Fibroblast of villous mesenchyme (primary cell): ENCODE data around the gene CYSRT1. TPM values are rescaled to one million over a fixed set of nuclear protein-coding genes. Genes with fewer than 3 reads are reported as not detected.

Source experiments
- DNase-seq: peaks from one replicate; pipeline ENCODE4 v3.0.0-alpha.2; 2010; ENCODE audit warnings: low read depth
- H3K4me3 ChIP-seq: 2 replicates; pipeline ENCODE4 v1.5.1; 2011; ENCODE audit warnings: low read depth, mild to moderate bottlenecking, low read length
- CTCF ChIP-seq: IDR thresholded peaks from 2 replicates; pipeline ENCODE4 v1.5.1; 2012; ENCODE audit warnings: low read depth, mild to moderate bottlenecking, low read length; ENCODE audit not compliant: insufficient read depth
- total RNA-seq: library from RNA; depleted of rRNA; stranded (reverse); fragments of >200 nt; gene quantifications from 2 replicates; pipeline ENCODE4 v1.2.3, GENCODE V29; 2012

CYSRT1 gene
- total RNA-seq, 1 donor: under 0.01 TPM

DNA sequence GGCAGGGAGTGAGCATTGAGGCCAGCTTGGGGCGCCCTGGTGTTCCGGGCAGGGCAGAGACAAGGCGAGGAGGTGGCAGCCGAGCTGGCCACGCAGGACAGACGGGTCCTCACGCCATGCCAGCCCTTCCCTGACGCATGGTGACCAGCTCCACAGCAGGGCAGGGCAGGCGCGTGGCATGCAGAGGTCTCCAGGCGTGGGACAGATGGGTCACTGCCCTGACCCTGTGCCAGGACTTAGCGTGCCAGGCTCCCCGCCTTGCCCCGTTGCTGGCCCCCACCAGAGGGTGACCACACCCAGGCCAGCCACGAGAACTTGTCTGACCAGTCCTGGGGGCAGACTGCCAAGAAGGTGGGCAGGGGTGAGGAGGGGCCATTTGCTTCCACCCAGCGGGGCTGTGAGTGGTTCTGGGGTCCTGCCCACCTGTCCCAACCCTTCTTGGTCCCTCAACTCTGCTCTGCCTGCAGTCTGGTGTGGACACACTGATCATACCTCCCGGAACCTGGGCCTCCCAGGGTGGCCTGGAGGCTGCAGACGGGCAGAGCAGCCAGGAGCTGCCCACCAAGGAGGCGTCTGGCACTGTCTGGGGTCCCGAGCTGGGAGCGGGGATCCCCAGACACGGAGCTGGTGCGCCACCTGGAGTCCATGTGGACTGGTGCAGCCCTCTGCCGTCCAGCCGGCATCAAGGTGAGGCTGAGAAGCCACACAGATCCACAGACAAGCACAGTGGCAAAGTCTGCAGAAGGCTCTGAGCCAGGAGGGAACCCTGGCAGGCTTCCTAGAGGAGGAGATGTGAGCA, 2.3 kb downstream of the CYSRT1 start, which contains the start of gene RNF224:
TSS of gene RNF224 (plus strand) at position 449 of the 799 bp plus-strand sequence. CDS start 834 bp downstream, outside the sequence.
- no peak within 1 kb of the TSS for H3K4me3 ChIP-seq
- peak; percentile 70 for DNase-seq
- peak; percentile 88 for TF ChIP-seq CTCF

DNA sequence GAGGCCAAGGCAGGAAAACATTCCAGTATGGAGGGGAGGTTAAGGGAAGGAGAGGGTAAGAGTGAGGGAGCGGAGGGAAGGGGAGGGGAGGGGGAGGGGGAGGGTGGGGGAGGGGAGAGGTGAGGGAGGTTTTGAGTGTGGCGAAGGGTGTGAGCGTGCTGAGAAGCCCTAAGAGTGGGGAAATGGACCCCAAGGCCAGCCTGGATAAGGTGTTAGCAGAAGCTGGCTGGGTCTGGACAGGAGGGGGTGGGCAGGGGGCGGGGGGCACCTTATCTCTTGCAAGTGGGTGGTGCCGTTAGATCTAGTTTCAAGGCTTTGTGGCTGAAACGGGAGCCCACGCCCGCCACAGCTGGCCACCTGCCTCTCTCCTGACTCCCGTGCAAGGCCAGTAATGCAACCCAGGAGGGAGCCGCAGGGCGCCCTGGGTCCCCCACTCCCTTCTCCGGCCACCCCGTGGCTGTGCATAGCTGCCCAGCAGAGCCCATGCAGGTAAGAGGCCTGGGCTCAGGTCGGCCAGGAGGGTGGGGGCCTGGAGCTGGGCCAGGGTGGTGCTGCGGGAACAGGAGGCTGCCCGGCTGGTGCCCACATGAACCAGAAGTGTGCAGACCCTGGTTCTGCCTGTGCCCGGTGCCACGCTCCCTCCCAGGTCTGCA, 3.0 kb downstream of the CYSRT1 start:
- no peak for DNase-seq
- no peak overlapping the region for H3K4me3 ChIP-seq
- no peak for TF ChIP-seq CTCF

- TF ChIP-seq CTCF: no peak
- DNase-seq: no peak
- no peak overlapping the region for H3K4me3 ChIP-seq
Observed at GRCh38 chr9:137228506-137228967, 3.6 kb downstream of the CYSRT1 start.

GRCh38 chr9:137228968-137229896, 4.3 kb downstream of the CYSRT1 start:
- no peak for DNase-seq
- TF ChIP-seq CTCF: no peak
- H3K4me3 ChIP-seq: no peak overlapping the region

GRCh38 chr9:137229903-137230704, 5.1 kb downstream of the CYSRT1 start:
- no peak for TF ChIP-seq CTCF
- H3K4me3 ChIP-seq: no peak overlapping the region
- DNase-seq: no peak
